Esophagus squamous epithelium (tissue), 4 donors: ENCODE measurements around the gene HMCN2.

Experiments
- CTCF ChIP-seq, 6 experiments: fragments of 450-650 bp in 4 of 6; fragments of 200-600 bp in 2 of 6; sonication (generic) in 2 of 6; IDR thresholded peaks; one replicate each; pipeline ENCODE4 v1.5.1; 2016 to 2019; ENCODE audit warnings: antibody characterized with exemption in 6 of 6, mild to moderate bottlenecking in 4 of 6, moderate library complexity in 4 of 6
- POLR2A ChIP-seq, 4 donors: fragments of 450-650 bp; IDR thresholded peaks; one replicate each; pipeline ENCODE4 v1.6.1; 2017; ENCODE audit warnings: antibody characterized with exemption in 4 of 4, mild to moderate bottlenecking in 4 of 4, moderate library complexity in 3 of 4

GRCh38 chr9:130385257-130385656 lies 119.7 kb downstream of the HMCN2 start:
- TF ChIP-seq CTCF (IDR thresholded peaks at IDR 0.05) = no peak
- no peak for TF ChIP-seq POLR2A (IDR thresholded peaks at IDR 0.05)
